IPS-15b (cell line): ENCODE data around the gene NDUFA8.

Experiments
- H3K27me3 ChIP-seq: one replicate; pipeline ENCODE4 v1.6.1; 2013; ENCODE audit warnings: low read length; ENCODE audit not compliant: control insufficient read depth, insufficient read depth
- H3K36me3 ChIP-seq: one replicate; pipeline ENCODE4 v1.6.1; 2013; ENCODE audit warnings: low read length; ENCODE audit not compliant: control insufficient read depth, insufficient read depth
- H3K4me1 ChIP-seq: one replicate; pipeline ENCODE4 v1.6.1; 2013; ENCODE audit warnings: mild to moderate bottlenecking, low read length; ENCODE audit not compliant: control insufficient read depth, insufficient read depth
- H3K4me3 ChIP-seq: one replicate; pipeline ENCODE4 v1.5.1; 2013; ENCODE audit warnings: low read depth, low read length
- H3K9ac ChIP-seq: one replicate; pipeline ENCODE4 v1.6.1; 2013; ENCODE audit warnings: low read depth, mild to moderate bottlenecking, low read length
- H3K9me3 ChIP-seq: one replicate; pipeline ENCODE4 v1.6.1; 2013; ENCODE audit warnings: mild to moderate bottlenecking, low read length; ENCODE audit not compliant: control insufficient read depth, insufficient read depth

The NDUFA8 gene

DNA sequence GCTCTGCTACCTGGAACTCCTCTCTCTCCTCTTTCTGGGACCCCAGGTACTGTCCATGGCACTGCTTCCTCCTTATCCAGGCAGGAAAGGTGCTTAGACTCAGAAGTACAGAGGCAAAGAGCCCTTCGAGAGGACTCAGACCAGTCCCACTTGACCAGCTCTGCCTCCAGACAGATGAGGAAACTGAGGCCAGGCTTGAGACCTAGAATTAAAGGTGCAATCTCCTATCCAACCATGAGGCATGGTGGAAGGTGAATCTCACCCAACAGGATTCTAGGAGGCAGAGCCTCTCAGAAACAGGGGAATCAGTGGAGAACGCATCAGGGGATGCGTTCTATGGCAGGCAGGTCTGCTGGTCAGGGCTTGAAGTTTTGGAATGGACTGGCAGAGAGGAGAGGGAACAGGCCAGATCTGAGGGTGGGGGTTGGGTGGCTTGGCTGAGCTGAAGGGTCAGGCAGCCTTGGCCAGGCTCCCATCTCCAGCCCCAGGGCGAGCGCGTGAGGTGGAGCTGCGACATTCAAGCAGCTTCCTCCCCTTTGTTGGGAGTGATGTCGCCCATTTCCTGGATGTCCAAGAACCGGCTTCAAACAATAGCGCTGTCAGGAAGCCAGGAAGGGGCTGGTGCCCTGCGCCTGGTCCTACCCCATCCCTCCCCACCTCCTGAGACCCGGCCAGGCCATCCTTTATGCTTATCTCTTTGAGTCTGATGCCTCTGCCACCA is 26.2 kb downstream of the NDUFA8 start:
- no peaks in the 10 kb centered on the region for H3K9me3 ChIP-seq
- H3K4me3 ChIP-seq: no peak overlapping the region
- no peaks in the 10 kb centered on the region for H3K36me3 ChIP-seq
- H3K27me3 ChIP-seq: peaks cover 59% of the 10 kb centered on the region
- H3K9ac ChIP-seq: no peak overlapping the region
- peaks cover 16% of the 10 kb centered on the region for H3K4me1 ChIP-seq

DNA sequence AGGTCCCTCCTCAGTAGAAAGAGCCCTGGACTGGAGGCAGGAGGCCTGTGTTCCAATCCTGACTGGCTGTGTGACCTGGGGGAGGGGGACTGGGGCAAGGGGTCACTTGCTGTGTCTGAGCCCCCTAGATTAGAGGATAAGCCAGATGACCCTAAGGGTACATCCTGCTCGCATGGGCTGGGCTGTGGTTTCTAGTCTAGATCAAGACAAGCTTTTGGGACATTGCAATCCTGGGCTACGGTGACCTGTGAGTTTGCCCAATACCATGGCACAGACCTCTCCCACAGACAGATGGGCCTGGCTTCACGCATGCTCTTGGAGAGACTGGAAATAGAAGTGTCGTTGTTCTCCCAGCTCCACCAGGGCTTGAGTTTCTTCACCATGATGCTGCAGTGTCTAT is 27.0 kb downstream of the NDUFA8 start:
- Histone ChIP-seq H3K9ac (no peak overlapping the region), H3K36me3 (no peaks in the 10 kb centered on the region), H3K4me1 (peaks cover 15% of the 10 kb centered on the region), H3K27me3 (peaks cover 62% of the 10 kb centered on the region), H3K4me3 (no peak overlapping the region), H3K9me3 (no peaks in the 10 kb centered on the region)

DNA sequence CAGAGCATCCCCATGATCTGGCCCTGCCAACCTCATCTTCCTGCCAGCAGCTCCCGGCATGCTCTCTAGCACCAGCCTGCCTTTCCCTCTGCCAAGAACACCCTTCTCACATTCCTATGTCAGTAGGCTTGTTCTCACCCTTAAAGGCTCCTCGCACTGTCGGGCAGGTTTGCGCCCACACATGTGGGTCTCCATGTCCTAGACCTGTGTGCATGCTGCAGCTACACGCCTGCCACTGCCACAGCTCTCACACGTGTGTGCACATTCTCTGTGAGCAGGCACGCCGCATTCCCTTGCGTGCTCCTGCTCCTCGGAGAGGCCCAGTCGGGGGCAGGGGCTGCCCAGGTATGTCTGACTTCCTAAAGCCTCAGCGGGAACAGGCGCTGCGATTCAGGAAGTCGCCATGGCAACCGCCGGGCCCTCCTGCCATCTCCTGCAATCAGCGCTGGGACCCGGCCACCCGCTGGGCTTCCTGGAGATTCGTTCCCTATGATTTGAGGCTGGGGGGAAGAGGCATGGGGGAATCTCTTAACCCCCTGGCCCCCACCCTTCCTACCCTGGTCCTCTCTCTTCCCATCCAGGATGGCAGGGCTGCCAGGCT is 28.1 kb downstream of the NDUFA8 start:
- no peak overlapping the region for H3K4me3 ChIP-seq
- H3K9me3 ChIP-seq: no peaks in the 10 kb centered on the region
- H3K36me3 ChIP-seq: no peaks in the 10 kb centered on the region
- peaks cover 15% of the 10 kb centered on the region for H3K4me1 ChIP-seq
- peaks cover 69% of the 10 kb centered on the region for H3K27me3 ChIP-seq
- no peak overlapping the region for H3K9ac ChIP-seq

DNA sequence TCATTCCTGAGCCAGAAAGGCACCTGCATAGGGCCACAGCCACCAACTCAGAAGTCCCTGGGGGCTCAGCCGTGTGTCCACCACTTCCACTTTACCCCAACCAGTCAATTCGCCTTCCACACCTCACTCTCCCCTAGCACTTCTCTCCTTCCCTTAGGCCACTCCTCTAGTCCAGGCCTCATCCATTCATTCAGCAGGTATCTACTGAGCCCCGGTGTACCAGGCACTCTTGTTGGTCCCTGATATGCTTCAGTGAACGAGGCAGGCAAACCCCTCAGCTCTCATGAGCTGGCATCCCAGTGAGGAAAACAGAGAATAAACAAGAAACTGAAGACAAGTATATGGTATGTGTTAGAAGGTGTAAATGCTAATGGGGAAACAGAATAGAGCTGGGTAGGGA is 28.7 kb downstream of the NDUFA8 start:
- Histone ChIP-seq H3K4me1 (peaks cover 17% of the 10 kb centered on the region), H3K36me3 (no peaks in the 10 kb centered on the region), H3K4me3 (no peak overlapping the region), H3K9ac (no peak overlapping the region), H3K27me3 (peaks cover 76% of the 10 kb centered on the region), H3K9me3 (no peaks in the 10 kb centered on the region)

DNA sequence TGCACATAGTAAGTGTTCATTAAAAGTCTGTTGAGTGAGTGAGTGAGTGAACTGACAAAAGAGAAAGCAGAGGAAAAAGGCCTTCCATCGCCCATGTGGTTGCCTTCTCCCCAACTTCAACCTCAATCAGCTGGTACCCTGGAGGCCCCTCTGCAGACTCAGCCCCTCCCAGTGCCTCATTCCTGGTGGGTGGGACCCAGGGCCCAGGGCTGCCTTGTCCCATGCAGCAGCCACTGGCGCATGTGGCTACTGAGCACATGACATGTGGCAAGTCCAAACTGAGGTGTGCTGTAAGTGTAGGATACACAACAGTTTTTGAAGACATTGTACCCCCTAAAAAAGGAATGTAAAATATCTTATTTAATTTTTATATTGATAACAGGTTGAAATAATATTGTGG is 29.6 kb downstream of the NDUFA8 start:
- no peaks in the 10 kb centered on the region for H3K9me3 ChIP-seq
- peaks cover 13% of the 10 kb centered on the region for H3K4me1 ChIP-seq
- no peak overlapping the region for H3K4me3 ChIP-seq
- no peak overlapping the region for H3K9ac ChIP-seq
- H3K36me3 ChIP-seq: no peaks in the 10 kb centered on the region
- peaks cover 84% of the 10 kb centered on the region for H3K27me3 ChIP-seq

DNA sequence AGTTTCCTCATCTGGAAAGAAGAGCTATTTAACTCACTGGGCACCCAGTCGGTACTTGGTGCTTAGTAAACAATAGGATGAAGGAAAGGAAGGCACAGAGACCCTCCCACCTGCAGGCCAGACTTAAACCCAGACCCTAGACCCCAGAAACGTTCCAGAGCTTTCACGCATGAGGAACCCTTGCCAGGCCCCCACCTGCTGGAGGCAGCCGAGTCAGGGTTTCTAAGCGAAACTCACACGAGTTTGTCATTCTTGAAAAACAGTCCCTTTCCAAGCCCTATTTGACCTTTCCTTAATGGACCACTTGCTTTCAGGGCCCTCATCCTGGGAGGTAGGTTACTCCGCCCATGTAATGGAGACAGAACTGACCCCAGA is 30.6 kb downstream of the NDUFA8 start:
- Histone ChIP-seq H3K9me3 (no peaks in the 10 kb centered on the region), H3K27me3 (peaks cover 84% of the 10 kb centered on the region)

DNA sequence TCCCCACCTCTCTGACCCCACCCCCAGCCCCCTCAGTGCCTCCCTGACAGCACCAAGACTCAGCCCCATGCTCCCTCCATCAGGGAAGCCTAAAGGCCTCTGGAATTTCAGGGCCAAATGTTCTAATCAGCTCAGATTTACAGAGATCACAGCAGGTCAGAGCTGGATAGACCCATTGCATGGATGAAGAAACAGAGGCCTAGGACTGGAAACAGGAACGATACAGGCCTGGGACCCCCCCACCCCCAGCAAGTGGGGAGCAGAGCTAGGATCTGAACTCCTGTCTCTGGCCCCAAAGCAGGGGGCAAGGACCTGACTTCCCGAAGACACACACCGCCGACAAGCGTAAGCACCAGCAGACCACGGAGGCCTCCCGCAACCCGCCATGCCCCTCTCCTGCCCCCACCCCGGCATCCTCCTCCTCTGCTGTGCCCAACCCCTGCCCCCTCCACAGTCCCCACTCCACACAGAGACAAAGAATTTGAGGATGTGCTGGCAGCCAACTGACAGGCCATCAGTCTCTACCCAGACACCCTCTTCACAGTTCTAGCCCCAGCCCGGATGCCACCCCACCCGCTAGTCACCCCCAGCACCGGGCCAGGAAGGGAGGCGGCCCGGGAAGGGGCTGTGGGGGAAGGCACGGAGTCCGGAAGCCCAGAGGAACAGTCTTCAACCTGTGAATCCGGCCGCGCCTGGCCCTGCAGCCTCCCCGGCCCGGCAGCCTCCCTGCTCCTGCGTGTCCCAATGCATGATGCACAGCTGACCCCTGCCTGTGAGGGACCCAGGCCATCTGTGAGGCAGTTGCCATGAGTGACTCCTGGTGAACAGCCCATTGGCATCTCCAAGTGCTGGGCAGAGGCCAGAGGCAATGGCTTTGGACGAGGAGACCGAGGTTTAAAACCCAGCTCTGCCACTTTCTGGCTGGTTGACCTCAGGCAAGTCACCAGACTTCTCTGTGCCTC is 31.3 kb downstream of the NDUFA8 start:
- Histone ChIP-seq H3K27me3 (peaks cover 78% of the 10 kb centered on the region), H3K9ac (no peak overlapping the region), H3K4me3 (no peak overlapping the region)

More for the DNA sequence above, 30.6 kb downstream of the NDUFA8 start:
- no peak overlapping the region for H3K9ac ChIP-seq
- no peak overlapping the region for H3K4me3 ChIP-seq
- H3K4me1 ChIP-seq: peaks cover 6% of the 10 kb centered on the region
- H3K36me3 ChIP-seq: no peaks in the 10 kb centered on the region

DNA sequence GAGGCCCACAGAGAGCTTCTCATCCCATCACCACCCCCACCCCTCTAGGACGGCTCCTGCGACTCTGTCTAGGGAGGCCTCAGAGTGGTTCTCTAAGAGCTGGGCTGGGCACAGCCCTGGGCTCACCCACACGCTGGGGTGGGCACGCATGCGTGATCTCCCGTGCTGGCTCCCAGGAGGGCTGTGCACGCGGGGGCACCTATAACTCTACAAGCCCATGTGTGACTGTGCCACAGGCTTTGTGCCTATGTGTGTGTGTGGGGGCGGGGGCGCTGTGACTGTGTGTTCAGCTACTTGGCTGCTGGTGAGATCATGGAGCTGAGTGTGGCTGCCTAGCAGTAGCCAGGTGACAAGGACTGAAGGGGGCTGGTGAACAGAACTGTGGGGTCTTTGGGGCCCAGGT is 32.2 kb downstream of the NDUFA8 start:
- Histone ChIP-seq H3K4me3 (no peak overlapping the region), H3K9ac (no peak overlapping the region), H3K4me1 (peaks cover 9% of the 10 kb centered on the region), H3K36me3 (no peaks in the 10 kb centered on the region), H3K9me3 (no peaks in the 10 kb centered on the region), H3K27me3 (peaks cover 69% of the 10 kb centered on the region)

More for the DNA sequence above, 31.3 kb downstream of the NDUFA8 start:
- peaks cover 6% of the 10 kb centered on the region for H3K4me1 ChIP-seq
- H3K9me3 ChIP-seq: no peaks in the 10 kb centered on the region
- no peaks in the 10 kb centered on the region for H3K36me3 ChIP-seq

DNA sequence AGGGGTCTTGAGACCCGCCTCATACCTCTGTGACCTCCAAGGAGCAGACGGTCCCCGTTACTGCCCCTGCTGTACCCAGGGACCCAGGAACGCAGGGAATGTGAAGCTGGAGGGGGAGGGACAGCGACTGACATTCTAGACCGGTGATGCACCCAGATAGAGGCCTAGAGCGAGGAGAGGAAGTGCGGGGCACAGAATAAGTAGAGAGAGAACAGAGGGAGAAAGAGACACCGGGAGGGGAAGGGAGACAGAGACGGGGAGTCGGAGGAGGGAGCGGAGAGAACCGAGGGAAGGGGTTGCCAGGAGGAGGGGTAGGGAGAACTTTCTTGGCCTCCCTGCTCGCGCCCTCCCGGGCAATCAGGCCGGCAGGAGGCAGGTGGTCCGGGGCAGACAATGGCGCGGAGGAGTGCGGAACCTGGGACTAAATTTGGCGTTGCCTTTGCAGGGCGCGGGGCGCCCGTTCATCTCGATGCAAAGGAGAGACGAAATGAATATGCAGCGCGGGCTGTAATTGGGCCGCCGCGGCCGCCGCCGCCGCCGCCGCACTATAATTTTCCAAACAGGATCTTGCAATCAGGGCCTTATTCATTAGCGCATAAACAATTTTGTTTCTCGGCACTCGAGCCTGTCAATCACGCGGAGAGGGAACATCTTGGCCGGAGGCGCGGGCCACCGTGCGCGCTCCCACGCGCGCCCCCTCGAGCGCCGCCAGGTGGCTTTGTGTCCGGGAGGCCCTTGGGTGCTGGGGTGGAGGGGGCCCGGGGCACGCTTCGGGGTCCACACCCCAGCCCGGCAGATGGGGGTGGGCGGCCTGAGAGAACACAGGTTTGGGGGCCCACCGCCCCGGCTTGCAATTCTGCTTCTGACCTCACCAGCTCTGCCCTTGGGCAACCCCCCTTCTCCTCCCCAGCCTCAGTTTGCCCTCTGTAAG is 33.0 kb downstream of the NDUFA8 start:
- Histone ChIP-seq H3K4me3 (peak overlapping the region; percentile 74), H3K9ac (no peak overlapping the region), H3K9me3 (no peaks in the 10 kb centered on the region), H3K4me1 (peaks cover 6% of the 10 kb centered on the region), H3K36me3 (no peaks in the 10 kb centered on the region), H3K27me3 (peaks cover 64% of the 10 kb centered on the region)

DNA sequence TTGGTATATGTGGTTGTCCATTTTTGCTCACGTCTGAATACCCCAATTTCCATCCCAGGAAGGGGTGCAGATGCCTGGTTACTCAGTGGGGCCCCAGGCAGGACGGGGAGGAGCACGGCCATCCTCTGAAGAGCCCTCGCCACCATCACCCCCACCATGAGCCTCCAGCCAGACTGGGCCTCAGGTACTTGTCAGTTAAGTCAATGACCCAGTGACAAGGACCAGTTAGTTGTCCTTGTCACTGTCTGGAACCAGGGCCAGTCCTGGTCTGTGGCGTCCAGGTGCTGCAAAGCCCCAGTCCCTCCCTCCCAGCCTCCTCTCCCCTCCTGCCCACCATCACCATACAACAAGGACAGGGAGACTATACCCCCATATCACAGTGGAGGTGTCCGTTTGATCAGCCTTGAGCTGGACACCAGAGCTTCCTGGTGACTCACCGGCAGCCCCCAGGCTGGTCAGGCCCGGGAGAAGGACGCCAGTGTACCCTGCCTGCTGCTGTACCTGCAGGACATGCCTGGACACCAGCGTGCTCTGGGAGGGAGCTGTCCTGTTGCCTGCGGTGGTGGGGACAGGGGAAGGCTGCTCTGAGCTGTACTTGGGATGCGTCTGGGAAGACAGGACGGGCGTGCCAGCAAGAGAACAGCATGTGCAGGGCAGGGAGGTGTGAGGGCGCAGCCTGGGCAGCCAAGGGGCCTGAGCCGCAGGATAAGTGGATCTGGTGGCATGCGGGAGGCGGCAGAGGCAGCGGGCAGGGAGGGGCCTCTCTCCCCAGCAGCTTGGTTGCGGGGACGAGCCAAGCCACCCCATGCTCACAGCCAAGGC is 33.9 kb downstream of the NDUFA8 start:
- Histone ChIP-seq H3K4me3 (peak overlapping the region; percentile 74), H3K27me3 (peaks cover 56% of the 10 kb centered on the region), H3K36me3 (no peaks in the 10 kb centered on the region), H3K9ac (peak overlapping the region; percentile 24), H3K4me1 (peaks cover 6% of the 10 kb centered on the region), H3K9me3 (no peaks in the 10 kb centered on the region)
